WTC11 (cell line): ENCODE data around the gene SH2D3C. TPM values are rescaled to one million over a fixed set of nuclear protein-coding genes. Genes with fewer than 3 reads are reported as not detected.

Source experiments
- ATAC-seq: fragments of 200-7000 bp; cut with Tn5 transposase; 2 replicates; pipeline ENCODE4 v1.10.0; 2021; ENCODE audit warnings: mild to moderate bottlenecking, moderate library complexity
- CTCF ChIA-PET: fragments of 300-600 bp; sonication (Branson Sonifier 250); formaldehyde crosslinking; loops from one replicate; lab custom pipeline; 2021; ENCODE audit warnings: antibody characterized with exemption; lab: Charles Lee
- POLR2A ChIA-PET: fragments of 350-600 bp; sonication (Branson Sonifier 250); formaldehyde crosslinking; loops from one replicate; lab custom pipeline; 2021; ENCODE audit warnings: antibody characterized with exemption; lab: Charles Lee
- DNase-seq: peaks from one replicate; pipeline ENCODE4 v3.0.0; 2021; ENCODE audit warnings: low spot score
- H3K27ac Mint-ChIP-seq: 2 replicates; pipeline ENCODE4 v1.8.0; 2021; ENCODE audit warnings: mixed read lengths
- H3K27me3 Mint-ChIP-seq: 2 replicates; pipeline ENCODE4 v1.8.0; 2021; ENCODE audit warnings: low read depth, mild to moderate bottlenecking, moderate library complexity, mixed read lengths
- H3K36me3 Mint-ChIP-seq: 2 replicates; pipeline ENCODE4 v1.8.0; 2021; ENCODE audit warnings: mixed read lengths
- H3K4me1 Mint-ChIP-seq: 2 replicates; pipeline ENCODE4 v1.8.0; 2022; ENCODE audit warnings: mixed read lengths
- H3K4me3 Mint-ChIP-seq: 2 replicates; pipeline ENCODE4 v1.8.0; 2021; ENCODE audit warnings: mild to moderate bottlenecking, moderate library complexity, mixed read lengths
- H3K9me3 Mint-ChIP-seq: 2 replicates; pipeline ENCODE4 v1.8.0; 2021; ENCODE audit warnings: mixed read lengths
- AR ChIP-seq: fragments of 250-450 bp; sonication (Bioruptor Pico); IDR thresholded peaks from 2 replicates; pipeline ENCODE4 v1.9.0; 2021; ENCODE audit warnings: mild to moderate bottlenecking
- ATF2 ChIP-seq: sonication (generic); formaldehyde crosslinking; IDR thresholded peaks from 2 replicates; pipeline ENCODE4 v1.8.1; 2022; ENCODE audit warnings: low read depth, missing genetic modification reagents, borderline replicate concordance
- ATF3 ChIP-seq: sonication (generic); formaldehyde crosslinking; conservative IDR thresholded peaks from 2 replicates; pipeline ENCODE4 v1.8.1; 2022; ENCODE audit warnings: mild to moderate bottlenecking, missing genetic modification reagents
- CTCF ChIP-seq: fragments of 200-600 bp; IDR thresholded peaks from 2 replicates; pipeline ENCODE4 v1.8.0; 2022; ENCODE audit warnings: antibody characterized with exemption
- E2F5 ChIP-seq: sonication (generic); formaldehyde crosslinking; IDR thresholded peaks from 2 replicates; pipeline ENCODE4 v1.8.1; 2022; ENCODE audit warnings: mild to moderate bottlenecking, moderate library complexity, missing genetic modification reagents
- ELF4 ChIP-seq: sonication (generic); formaldehyde crosslinking; IDR thresholded peaks from 2 replicates; pipeline ENCODE4 v1.8.1; 2022; ENCODE audit warnings: low read depth, mild to moderate bottlenecking, moderate library complexity, missing genetic modification reagents
- ESRRA ChIP-seq: sonication (generic); formaldehyde crosslinking; IDR thresholded peaks from 2 replicates; pipeline ENCODE4 v1.8.1; 2022; ENCODE audit warnings: mild to moderate bottlenecking, missing genetic modification reagents, borderline replicate concordance
- FOXK1 ChIP-seq: sonication (generic); formaldehyde crosslinking; IDR thresholded peaks from 2 replicates; pipeline ENCODE4 v1.8.0; 2022; ENCODE audit warnings: mild to moderate bottlenecking, moderate library complexity, missing genetic modification reagents
- FOXP1 ChIP-seq: sonication (generic); formaldehyde crosslinking; IDR thresholded peaks from 2 replicates; pipeline ENCODE4 v1.8.0; 2022; ENCODE audit warnings: missing genetic modification reagents, mild to moderate bottlenecking, moderate library complexity, borderline replicate concordance
- GTF2I ChIP-seq: fragments of 250-450 bp; sonication (Bioruptor Pico); conservative IDR thresholded peaks from 2 replicates; pipeline ENCODE4 v1.4.0; 2021; ENCODE audit warnings: mild to moderate bottlenecking
- JAZF1 ChIP-seq: fragments of 250-450 bp; sonication (Bioruptor Pico); IDR thresholded peaks from 2 replicates; pipeline ENCODE4 v1.9.0; 2021; ENCODE audit warnings: moderate library complexity, mild to moderate bottlenecking, inconsistent platforms
- MLX ChIP-seq: sonication (generic); formaldehyde crosslinking; IDR thresholded peaks from 2 replicates; pipeline ENCODE4 v1.8.1; 2023; ENCODE audit warnings: mild to moderate bottlenecking, missing genetic modification reagents, moderate library complexity
- MXD4 ChIP-seq: fragments of 250-450 bp; sonication (Bioruptor Pico); IDR thresholded peaks from 2 replicates; pipeline ENCODE4 v1.8.0; 2021; ENCODE audit warnings: mild to moderate bottlenecking, moderate library complexity, borderline replicate concordance
- NR3C1 ChIP-seq: sonication (generic); formaldehyde crosslinking; conservative IDR thresholded peaks from 2 replicates; pipeline ENCODE4 v1.8.1; 2023; ENCODE audit warnings: low read depth, mild to moderate bottlenecking, missing genetic modification reagents
- SP1 ChIP-seq: sonication (generic); formaldehyde crosslinking; conservative IDR thresholded peaks from 2 replicates; pipeline ENCODE4 v1.8.1; 2022; ENCODE audit warnings: missing genetic modification reagents
- TCF7 ChIP-seq: sonication (generic); formaldehyde crosslinking; IDR thresholded peaks from 2 replicates; pipeline ENCODE4 v1.8.0; 2022; ENCODE audit warnings: mild to moderate bottlenecking, low read depth, missing genetic modification reagents, moderate library complexity
- TP53 ChIP-seq: sonication (generic); formaldehyde crosslinking; IDR thresholded peaks from 2 replicates; pipeline ENCODE4 v1.8.1; 2023; ENCODE audit warnings: mild to moderate bottlenecking, missing genetic modification reagents
- ZBTB21 ChIP-seq: sonication (generic); formaldehyde crosslinking; IDR thresholded peaks from 2 replicates; pipeline ENCODE4 v1.8.1; 2023; ENCODE audit warnings: mild to moderate bottlenecking, missing genetic modification reagents, borderline replicate concordance
- ZMAT4 ChIP-seq: fragments of 250-450 bp; sonication (Bioruptor Pico); IDR thresholded peaks from 2 replicates; pipeline ENCODE4 v1.9.0; 2021; ENCODE audit warnings: mild to moderate bottlenecking
- ZNF121 ChIP-seq: sonication (generic); formaldehyde crosslinking; IDR thresholded peaks from 2 replicates; pipeline ENCODE4 v1.8.0; 2023; ENCODE audit warnings: missing genetic modification reagents
- ZNF232 ChIP-seq: sonication (generic); formaldehyde crosslinking; IDR thresholded peaks from 2 replicates; pipeline ENCODE4 v1.8.0; 2022; ENCODE audit warnings: mild to moderate bottlenecking, missing genetic modification reagents
- ZNF396 ChIP-seq: fragments of 250-450 bp; sonication (Bioruptor Pico); IDR thresholded peaks from 2 replicates; pipeline ENCODE4 v1.8.0; 2021; ENCODE audit warnings: mild to moderate bottlenecking, moderate library complexity, borderline replicate concordance
- ZNF425 ChIP-seq: fragments of 250-450 bp; sonication (Bioruptor Pico); conservative IDR thresholded peaks from 2 replicates; pipeline ENCODE4 v1.9.0; 2021; ENCODE audit warnings: mild to moderate bottlenecking
- total RNA-seq: library from RNA; stranded (reverse); gene quantifications from 3 replicates; pipeline ENCODE4 v1.2.3, GENCODE V29; 2021

Gene SH2D3C
- total RNA-seq, 1 experiment from 2014 or later = 5.4 TPM

- Mint-ChIP-seq H3K4me1 (no peaks in the 10 kb centered on the region), H3K27me3 (no peaks in the 10 kb centered on the region), H3K27ac (no peak overlapping the region), H3K9me3 (no peaks in the 10 kb centered on the region), H3K36me3 (peaks cover 18% of the 10 kb centered on the region; the same call in 1 of the 2 replicates)
- POLR2A ChIA-PET = no interaction called here
- DNase-seq = no peak
- TF ChIP-seq NR3C1 (CRISPR knock-in tag) (no peak), E2F5 (no peak), MXD4 (no peak), ATF2 (CRISPR knock-in tag) (no peak), ZNF121 (no peak), CTCF (no peak), FOXK1 (no peak), GTF2I (CRISPR knock-in tag) (no peak), ATF3 (no peak), TCF7 (CRISPR knock-in tag) (no peak)
- TF ChIP-seq, all 79 proteins: peak for 0
- CTCF ChIA-PET = interaction anchor here (0.7 to 0.9 kb wide), 2 partner anchors 10 to 11 kb away, joined by 3 to 4 read pairs; no protein-coding TSS in a partner anchor
- ATAC-seq = no peak
- no peak overlapping the region for H3K4me3 Mint-ChIP-seq
Measured at GRCh38 chr9:127814619-127815511, 36.4 kb upstream of the SH2D3C start.

- POLR2A ChIA-PET = no interaction called here
- Mint-ChIP-seq H3K27ac (no peak overlapping the region), H3K36me3 (peaks cover 18% of the 10 kb centered on the region; the same call in 1 of the 2 replicates), H3K4me3 (no peak overlapping the region), H3K4me1 (no peaks in the 10 kb centered on the region), H3K9me3 (no peaks in the 10 kb centered on the region), H3K27me3 (no peaks in the 10 kb centered on the region)
- DNase-seq = no peak
- CTCF ChIA-PET = interaction anchor here (1.1 to 2.0 kb wide), 3 partner anchors 11 to 56 kb away, joined by 3 to 6 read pairs (median 3); no protein-coding TSS in a partner anchor
- ATAC-seq = no peak
- TF ChIP-seq FOXP1 (CRISPR knock-in tag) = no peak
- TF ChIP-seq ZNF396 (CRISPR knock-in tag) = no peak
- TF ChIP-seq ZMAT4 (CRISPR knock-in tag) = no peak
- no peak for TF ChIP-seq ZNF425 (CRISPR knock-in tag)
- no peak for TF ChIP-seq ZNF232 (CRISPR knock-in tag)
- no peak for TF ChIP-seq AR (CRISPR knock-in tag)
- TF ChIP-seq MXD4 = no peak
- TF ChIP-seq ESRRA = no peak
- TF ChIP-seq ZBTB21 = no peak
- TF ChIP-seq TP53 (CRISPR knock-in tag) = no peak
- TF ChIP-seq ELF4 = no peak
- no peak for TF ChIP-seq SP1 (CRISPR knock-in tag)
- no peak for TF ChIP-seq MLX
- TF ChIP-seq JAZF1 (CRISPR knock-in tag) = no peak
Measured at GRCh38 chr9:127813686-127814226, 35.3 kb upstream of the SH2D3C start.
